ENCODE results near the gene DGKD. TPM values are rescaled to one million over a fixed set of nuclear protein-coding genes. Genes with fewer than 3 reads are reported as not detected.

Gene DGKD
- total RNA-seq, 1 donor from 2014 or later: 10.3 TPM

DNA sequence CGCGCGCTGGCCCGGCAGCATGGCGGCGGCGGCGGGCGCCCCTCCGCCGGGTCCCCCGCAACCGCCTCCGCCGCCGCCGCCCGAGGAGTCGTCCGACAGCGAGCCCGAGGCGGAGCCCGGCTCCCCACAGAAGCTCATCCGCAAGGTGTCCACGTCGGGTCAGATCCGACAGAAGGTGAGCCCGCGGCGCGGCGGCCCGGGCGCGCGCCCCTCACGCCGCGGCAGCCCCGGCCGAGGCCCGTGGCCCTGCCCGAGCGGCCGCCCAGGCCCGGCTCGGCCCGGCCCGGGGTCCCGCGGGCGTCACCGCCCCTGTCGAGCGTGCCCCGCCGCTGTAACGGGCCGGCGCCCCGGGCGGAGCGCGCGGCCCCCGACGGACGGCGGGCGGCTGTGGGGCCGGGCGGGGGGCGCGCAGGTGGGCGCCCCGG, 218 bp downstream of the DGKD start:
- H3K4me3 ChIP-seq (ENCODE audit: low read depth, low read length): peak overlapping the region; percentile 81
- DNase-seq (ENCODE audit: low read depth): no peak
- TF ChIP-seq, protein P1, sequence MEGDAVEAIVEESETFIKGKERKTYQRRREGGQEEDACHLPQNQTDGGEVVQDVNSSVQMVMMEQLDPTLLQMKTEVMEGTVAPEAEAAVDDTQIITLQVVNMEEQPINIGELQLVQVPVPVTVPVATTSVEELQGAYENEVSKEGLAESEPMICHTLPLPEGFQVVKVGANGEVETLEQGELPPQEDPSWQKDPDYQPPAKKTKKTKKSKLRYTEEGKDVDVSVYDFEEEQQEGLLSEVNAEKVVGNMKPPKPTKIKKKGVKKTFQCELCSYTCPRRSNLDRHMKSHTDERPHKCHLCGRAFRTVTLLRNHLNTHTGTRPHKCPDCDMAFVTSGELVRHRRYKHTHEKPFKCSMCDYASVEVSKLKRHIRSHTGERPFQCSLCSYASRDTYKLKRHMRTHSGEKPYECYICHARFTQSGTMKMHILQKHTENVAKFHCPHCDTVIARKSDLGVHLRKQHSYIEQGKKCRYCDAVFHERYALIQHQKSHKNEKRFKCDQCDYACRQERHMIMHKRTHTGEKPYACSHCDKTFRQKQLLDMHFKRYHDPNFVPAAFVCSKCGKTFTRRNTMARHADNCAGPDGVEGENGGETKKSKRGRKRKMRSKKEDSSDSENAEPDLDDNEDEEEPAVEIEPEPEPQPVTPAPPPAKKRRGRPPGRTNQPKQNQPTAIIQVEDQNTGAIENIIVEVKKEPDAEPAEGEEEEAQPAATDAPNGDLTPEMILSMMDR (conservative IDR thresholded peaks at IDR 0.05; ENCODE audit: low read depth, low read length): no peak

GRCh38 chr2:233354971-233355574, 779 bp downstream of the DGKD start:
- H3K4me3 ChIP-seq (ENCODE audit: low read depth, low read length): peak overlapping the region; percentile 81
- TF ChIP-seq, protein P1 (conservative IDR thresholded peaks at IDR 0.05; ENCODE audit: low read depth, low read length): no peak
- DNase-seq (ENCODE audit: low read depth): no peak

GRCh38 chr2:233355916-233356315, 1.6 kb downstream of the DGKD start:
- peak overlapping the region; percentile 81 for H3K4me3 ChIP-seq (ENCODE audit: low read depth, low read length)
- TF ChIP-seq, protein P1 (conservative IDR thresholded peaks at IDR 0.05; ENCODE audit: low read depth, low read length): no peak
- DNase-seq (ENCODE audit: low read depth): no peak

GRCh38 chr2:233356546-233357308, 2.4 kb downstream of the DGKD start:
- no peak for DNase-seq (ENCODE audit: low read depth)
- no peak overlapping the region for H3K4me3 ChIP-seq (ENCODE audit: low read depth, low read length)
- TF ChIP-seq, protein P1 (conservative IDR thresholded peaks at IDR 0.05; ENCODE audit: low read depth, low read length): no peak

- TF ChIP-seq, protein P1 (conservative IDR thresholded peaks at IDR 0.05; ENCODE audit: low read depth, low read length): no peak
- no peak overlapping the region for H3K4me3 ChIP-seq (ENCODE audit: low read depth, low read length)
- no peak for DNase-seq (ENCODE audit: low read depth)
Measured at GRCh38 chr2:233358335-233358734, 4.0 kb downstream of the DGKD start.

GRCh38 chr2:233358947-233359346, 4.7 kb downstream of the DGKD start:
- DNase-seq (ENCODE audit: low read depth): no peak
- TF ChIP-seq, protein P1 (conservative IDR thresholded peaks at IDR 0.05; ENCODE audit: low read depth, low read length): no peak
- H3K4me3 ChIP-seq (ENCODE audit: low read depth, low read length): no peak overlapping the region
